SK-N-SH (cell line): ENCODE data around the gene PLB1. TPM values are rescaled to one million over a fixed set of nuclear protein-coding genes. Genes with fewer than 3 reads are reported as not detected.

Source experiments
- CTCF ChIA-PET: fragments of 300-600, 350-600 bp; formaldehyde crosslinking; extraction: SDS; loops from one replicate; lab custom pipeline; 2021; lab: Yijun Ruan, JAX
- POLR2A ChIA-PET: fragments of 350-600 bp; sonication (Branson Sonifier 250); formaldehyde crosslinking; extraction: SDS; loops from one replicate; lab custom pipeline; 2020; ENCODE audit warnings: antibody characterized with exemption, inconsistent platforms; lab: Yijun Ruan, JAX
- DNase-seq: peaks from one replicate; pipeline ENCODE4 v3.0.0; 2012
- H2AFZ ChIP-seq: fragments of 200-600 bp; sonication (generic); 2 replicates; pipeline ENCODE4 v1.8.1; 2016; ENCODE audit warnings: antibody characterized with exemption, mild to moderate bottlenecking, low read depth
- H3F3A ChIP-seq: fragments of 200-600 bp; sonication (generic); replicated peaks from 2 replicates; pipeline ENCODE3; 2016; ENCODE audit warnings: antibody characterized with exemption, mild to moderate bottlenecking; ENCODE audit not compliant: insufficient read depth
- H3K27ac ChIP-seq, 2 experiments: fragments of 200-500 bp in 1 of 2; fragments of 200-600 bp in 1 of 2; sonication (Bioruptor generic) in 1 of 2; sonication (generic), shearing (Covaris generic) in 1 of 2; 2 replicates each; pipeline versions ENCODE4 v1.5.1 to v1.6.1; 2014 to 2016; ENCODE audit warnings: low read depth in 2 of 2, inconsistent platforms in 1 of 2, low read length in 1 of 2, mild to moderate bottlenecking in 1 of 2, mixed read lengths in 1 of 2
- H3K27me3 ChIP-seq: fragments of 200-600 bp; sonication (generic), shearing (Covaris generic); 2 replicates; pipeline ENCODE4 v1.6.1; 2016; ENCODE audit warnings: mixed run types; ENCODE audit not compliant: insufficient read depth
- H3K36me3 ChIP-seq, 2 experiments: fragments of 200-500 bp in 1 of 2; fragments of 200-600 bp in 1 of 2; sonication (Bioruptor generic) in 1 of 2; sonication (generic) in 1 of 2; replicated peaks in 1 of 2; 2 replicates each; pipeline versions ENCODE3 to v1.5.1; 2014 to 2016; ENCODE audit warnings: low read length in 1 of 2, mild to moderate bottlenecking in 1 of 2; ENCODE audit not compliant: insufficient read depth in 2 of 2, control insufficient read depth in 1 of 2
- H3K4me1 ChIP-seq, 2 experiments: fragments of 200-500 bp in 1 of 2; fragments of 200-600 bp in 1 of 2; sonication (Bioruptor generic) in 1 of 2; sonication (generic), shearing (Covaris generic) in 1 of 2; 2 replicates each; pipeline versions ENCODE4 v1.5.1 to v1.6.1; 2014 to 2016; ENCODE audit warnings: low read depth in 1 of 2, low read length in 1 of 2, mixed run types in 1 of 2; ENCODE audit not compliant: insufficient read depth in 2 of 2, control insufficient read depth in 1 of 2
- H3K4me2 ChIP-seq: fragments of 200-600 bp; sonication (generic), shearing (Covaris generic); 2 replicates; pipeline ENCODE4 v1.6.1; 2017; ENCODE audit warnings: mixed run types
- H3K4me3 ChIP-seq, 2 experiments: fragments of 200-500 bp in 1 of 2; fragments of 200-600 bp in 1 of 2; sonication (Bioruptor generic) in 1 of 2; sonication (generic), shearing (Covaris generic) in 1 of 2; 2 replicates each; pipeline versions ENCODE4 v1.5.1 to v1.8.1; 2014 to 2016; ENCODE audit warnings: low read depth in 2 of 2, inconsistent platforms in 1 of 2, low read length in 1 of 2, mild to moderate bottlenecking in 1 of 2, mixed read lengths in 1 of 2, moderate library complexity in 1 of 2
- H3K79me2 ChIP-seq: fragments of 200-600 bp; sonication (generic); 2 replicates; pipeline ENCODE4 v1.8.1; 2017; ENCODE audit warnings: mild to moderate bottlenecking; ENCODE audit not compliant: insufficient read depth
- H3K9ac ChIP-seq: fragments of 200-600 bp; sonication (generic); 2 replicates; pipeline ENCODE4 v1.6.1; 2017; ENCODE audit warnings: mixed run types
- H3K9me2 ChIP-seq: fragments of 200-600 bp; sonication (generic); 2 replicates; pipeline ENCODE4 v1.6.1; 2017; ENCODE audit warnings: mixed run types
- H3K9me3 ChIP-seq: fragments of 200-600 bp; sonication (generic); 2 replicates; pipeline ENCODE4 v1.6.1; 2017; ENCODE audit warnings: mixed run types, mild to moderate bottlenecking, moderate library complexity
- H4K20me1 ChIP-seq: fragments of 200-600 bp; sonication (generic); 2 replicates; pipeline ENCODE4 v1.6.1; 2017; ENCODE audit warnings: mild to moderate bottlenecking, mixed run types; ENCODE audit not compliant: insufficient read depth
- CHD2 ChIP-seq: fragments of 150-350 bp; IDR thresholded peaks from 2 replicates; pipeline ENCODE4 v1.6.1; 2018; ENCODE audit warnings: low read length; ENCODE audit not compliant: partially characterized antibody
- CTCF ChIP-seq: fragments of 200-600 bp; sonication (generic); IDR thresholded peaks from 2 replicates; pipeline ENCODE4 v1.6.1; 2017; ENCODE audit warnings: antibody characterized with exemption, mild to moderate bottlenecking, moderate library complexity
- EP300 ChIP-seq, 2 experiments: IDR thresholded peaks; 2 replicates each; pipeline versions ENCODE4 v1.4.0 to v1.6.1; 2012; ENCODE audit warnings: borderline replicate concordance in 1 of 2, low read depth in 1 of 2, low read length in 1 of 2
- IRF3 ChIP-seq: fragments of 150-350 bp; IDR thresholded peaks from 2 replicates; pipeline ENCODE4 v1.6.1; 2016; ENCODE audit warnings: mild to moderate bottlenecking, low read depth, low read length
- MXI1 ChIP-seq: IDR thresholded peaks from 2 replicates; pipeline ENCODE4 v1.6.1; 2012; ENCODE audit warnings: mild to moderate bottlenecking, low read depth, low read length, improper control_type of control experiment
- RFX5 ChIP-seq: IDR thresholded peaks from 2 replicates; pipeline ENCODE4 v1.6.1; 2012; ENCODE audit warnings: mild to moderate bottlenecking, improper control_type of control experiment, low read length
- TCF12 ChIP-seq: IDR thresholded peaks from 2 replicates; pipeline ENCODE4 v1.4.0; 2012
- USF1 ChIP-seq: IDR thresholded peaks from 2 replicates; pipeline ENCODE4 v1.4.0; 2012; ENCODE audit warnings: low read depth, borderline replicate concordance
- ZBTB33 ChIP-seq: IDR thresholded peaks from 2 replicates; pipeline ENCODE4 v1.4.0; 2012; ENCODE audit warnings: low read depth, borderline replicate concordance
- WGBS: methylation state at CpG from one replicate; pipeline ENCODE4 v1.1.6; 2017; ENCODE audit warnings: low lambda C conversion rate; 5-methylcytosine and 5-hydroxymethylcytosine counted together
- polyA plus RNA-seq, 3 experiments: library from polyadenylated mRNA; depleted of rRNA; stranded (reverse); fragments of >200 nt; gene quantifications; 2 replicates each; pipeline ENCODE4 v1.2.3, GENCODE V29; 2012

The PLB1 gene
- 0.10 and 0.39 TPM in 2 replicates for polyA plus RNA-seq (2012; rRNA removed)
- polyA plus RNA-seq (2012; cell fraction: cytosol; rRNA removed) = 0.13 and 0.18 TPM in 2 replicates
- 0.52 and 0.60 TPM in 2 replicates for polyA plus RNA-seq (2012; cell fraction: nucleus; rRNA removed)

GRCh38 chr2:28495551-28496250 lies at the start of gene PLB1:
Gene PLB1 (plus strand): TSS chr2:28496060. CDS start chr2:28496115, 55 bp downstream.
- no peak within 1 kb of the TSS for H2AFZ ChIP-seq
- H3K27ac ChIP-seq = no peak within 1 kb of the TSS
- no peaks in the 10 kb centered on the region for H4K20me1 ChIP-seq
- H3K4me3 ChIP-seq = no peak within 1 kb of the TSS
- WGBS = 60% methylated on average over 12 of the region's 14 CpGs
- H3K9me3 ChIP-seq = no peaks in the 10 kb centered on the region
- H3K9me2 ChIP-seq = no peaks in the 10 kb centered on the region
- H3K27me3 ChIP-seq = peaks cover 8% of the 10 kb centered on the region; the same call in 1 of the 2 replicates
- POLR2A ChIA-PET = no interaction called here
- H3K4me2 ChIP-seq = no peak within 1 kb of the TSS
- TF ChIP-seq IRF3 (no peak), EP300 (IDR thresholded peaks at IDR 0.05; ENCODE audit: borderline replicate concordance in 1 of 2, low read depth in 1 of 2, low read length in 1 of 2) (no peak), TCF12 (no peak), RFX5 (no peak), CHD2 (no peak), ZBTB33 (no peak), USF1 (no peak), CTCF (no peak), MXI1 (no peak)
- TF ChIP-seq, all 33 proteins: peak for 0
- CTCF ChIA-PET = interaction anchor here (0.7 to 1.0 kb wide), 3 partner anchors 71 to 99 kb away, joined by 3 to 4 read pairs (median 4); no protein-coding TSS in a partner anchor
- H3K36me3 ChIP-seq = no peaks in the 10 kb centered on the region
- no peak within 1 kb of the TSS for H3K9ac ChIP-seq
- DNase-seq = no peak
- H3K79me2 ChIP-seq = no peaks in the 10 kb centered on the region
- no peaks in the 10 kb centered on the region for H3K4me1 ChIP-seq
- no peaks in the 10 kb centered on the region for H3F3A ChIP-seq
